Sigmoid colon (tissue), 7 donors: Measurements from ENCODE around the gene ADAM19. TPM values are rescaled to one million over a fixed set of nuclear protein-coding genes. Genes with fewer than 3 reads are reported as not detected.

Source experiments
- DNase-seq: peaks from one replicate; pipeline ENCODE4 v3.0.0-alpha.2; 2019
- H3K27ac ChIP-seq, 4 donors: fragments of 200-600 bp; sonication (generic); one replicate each; pipeline ENCODE4 v1.5.1; 2016 to 2019; ENCODE audit warnings: mild to moderate bottlenecking in 1 of 4
- H3K27me3 ChIP-seq, 3 donors: fragments of 200-600 bp; sonication (generic); one replicate each; pipeline ENCODE4 v1.5.1; 2019; ENCODE audit warnings: mild to moderate bottlenecking in 1 of 3
- H3K36me3 ChIP-seq, 4 donors: fragments of 200-600 bp; sonication (generic); one replicate each; pipeline ENCODE4 v1.5.1; 2016 to 2019
- H3K4me1 ChIP-seq, 4 donors: fragments of 200-600 bp; sonication (generic); one replicate each; pipeline ENCODE4 v1.5.1; 2017 to 2019
- H3K4me3 ChIP-seq, 4 donors: fragments of 200-600 bp; sonication (generic); one replicate each; pipeline ENCODE4 v1.5.1; 2017 to 2019; ENCODE audit warnings: mild to moderate bottlenecking in 2 of 4, moderate library complexity in 1 of 4
- H3K9me3 ChIP-seq, 4 donors: fragments of 200-600 bp in 3 of 4; sonication (generic) in 3 of 4; one replicate each; pipeline versions ENCODE4 v1.5.1 to v1.6.1; 2013 to 2019
- EP300 ChIP-seq, 4 donors: sonication (generic); formaldehyde crosslinking; IDR thresholded peaks; one replicate each; pipeline ENCODE4 v1.6.1; 2017; ENCODE audit warnings: antibody characterized with exemption in 4 of 4
- POLR2A ChIP-seq, 2 donors: fragments of 450-650 bp; IDR thresholded peaks; one replicate each; pipeline ENCODE4 v1.6.1; 2016; ENCODE audit warnings: antibody characterized with exemption in 2 of 2, mild to moderate bottlenecking in 2 of 2, moderate library complexity in 2 of 2
- POLR2AphosphoS5 ChIP-seq, 4 donors: sonication (generic); formaldehyde crosslinking; IDR thresholded peaks; one replicate each; pipeline ENCODE4 v1.6.1; 2017; ENCODE audit warnings: antibody characterized with exemption in 4 of 4
- WGBS, 2 donors: extraction: QIAGEN DNeasy Blood & Tissue Kit; methylation state at CpG; one replicate each; pipeline ENCODE4 v1.1.7; 2013; 5-methylcytosine and 5-hydroxymethylcytosine counted together
- intact Hi-C: fragments of 100-400 bp; cut with DNase I; formaldehyde crosslinking; loops from one replicate; pipeline ENCODE4 v1.15.1; 2023
- polyA plus RNA-seq, 3 donors: library from polyadenylated mRNA; stranded (reverse); fragments of 200-250 nt; gene quantifications; one replicate each; pipeline ENCODE4 v1.2.3, GENCODE V29; 2013
- total RNA-seq, 4 donors: library from RNA; depleted of rRNA; stranded (reverse); fragments of >200 nt; gene quantifications; one replicate each; pipeline ENCODE4 v1.1.0, GENCODE V29; 2016
- TF ChIP-seq, protein P1 (sequence below), 4 experiments: fragments of 450-650 bp in 3 of 4; fragments of 200-600 bp in 1 of 4; IDR thresholded peaks; one replicate each; pipeline ENCODE4 v1.5.1; 2016 to 2019; ENCODE audit warnings: antibody characterized with exemption in 4 of 4, mild to moderate bottlenecking in 3 of 4, moderate library complexity in 2 of 4
- donor health status: healthy with polysubstance abuse.
- donor health status: Bipolar disorder and iron deficiency.
- donor health status: healthy.

Gene ADAM19
- total and polyA plus RNA-seq, 7 donors, result 1.2 to 53.2 (median 18.8) TPM

DNA sequence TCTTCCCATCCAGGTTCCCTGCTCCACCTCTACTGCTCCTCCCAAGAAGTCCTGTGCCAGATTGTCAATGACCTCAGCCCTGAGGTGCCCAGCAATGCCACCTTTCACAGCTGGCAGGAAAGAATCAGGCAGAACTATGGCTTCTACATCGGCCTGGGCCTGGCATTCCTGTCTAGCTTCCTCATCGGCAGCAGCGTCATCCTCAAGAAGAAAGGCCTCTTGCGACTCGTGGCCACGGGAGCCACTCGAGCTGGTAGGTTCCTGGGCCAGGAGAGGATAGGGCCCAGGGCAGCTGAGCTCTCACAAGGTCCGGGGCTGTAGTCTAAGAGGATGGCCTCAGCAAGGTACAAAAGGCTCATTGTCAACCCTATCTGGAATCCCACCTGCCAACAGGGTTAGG, 112.5 kb downstream of the ADAM19 start:
- DNase-seq, result no peak
- intact Hi-C loops, result loop anchor here (5.0 kb wide), 2 partner anchors 76 to 96 kb away; no protein-coding TSS in a partner anchor
- no peak overlapping the region for H3K4me3 ChIP-seq
- H3K27ac ChIP-seq, result peak overlapping the region in 3 of 4 donors; percentile 7 to 81 (median 77)
- 90 to 93% methylated on average over 8 of the region's 8 CpGs for WGBS, 2 donors
- TF ChIP-seq, protein P1, sequence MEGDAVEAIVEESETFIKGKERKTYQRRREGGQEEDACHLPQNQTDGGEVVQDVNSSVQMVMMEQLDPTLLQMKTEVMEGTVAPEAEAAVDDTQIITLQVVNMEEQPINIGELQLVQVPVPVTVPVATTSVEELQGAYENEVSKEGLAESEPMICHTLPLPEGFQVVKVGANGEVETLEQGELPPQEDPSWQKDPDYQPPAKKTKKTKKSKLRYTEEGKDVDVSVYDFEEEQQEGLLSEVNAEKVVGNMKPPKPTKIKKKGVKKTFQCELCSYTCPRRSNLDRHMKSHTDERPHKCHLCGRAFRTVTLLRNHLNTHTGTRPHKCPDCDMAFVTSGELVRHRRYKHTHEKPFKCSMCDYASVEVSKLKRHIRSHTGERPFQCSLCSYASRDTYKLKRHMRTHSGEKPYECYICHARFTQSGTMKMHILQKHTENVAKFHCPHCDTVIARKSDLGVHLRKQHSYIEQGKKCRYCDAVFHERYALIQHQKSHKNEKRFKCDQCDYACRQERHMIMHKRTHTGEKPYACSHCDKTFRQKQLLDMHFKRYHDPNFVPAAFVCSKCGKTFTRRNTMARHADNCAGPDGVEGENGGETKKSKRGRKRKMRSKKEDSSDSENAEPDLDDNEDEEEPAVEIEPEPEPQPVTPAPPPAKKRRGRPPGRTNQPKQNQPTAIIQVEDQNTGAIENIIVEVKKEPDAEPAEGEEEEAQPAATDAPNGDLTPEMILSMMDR (IDR thresholded peaks at IDR 0.05), result no peak
- TF ChIP-seq POLR2AphosphoS5 (IDR thresholded peaks at IDR 0.05) (no peak), POLR2A (IDR thresholded peaks at IDR 0.05) (no peak), EP300 (IDR thresholded peaks at IDR 0.05) (no peak)
- H3K9me3 ChIP-seq, result no peaks in the 10 kb centered on the region
- H3K4me1 ChIP-seq, result peaks cover 0 to 64% (median 37%) of the 10 kb centered on the region in 4 donors
- peaks cover 0 to 22% (median 0%) of the 10 kb centered on the region in 4 donors for H3K36me3 ChIP-seq
- no peaks in the 10 kb centered on the region for H3K27me3 ChIP-seq

DNA sequence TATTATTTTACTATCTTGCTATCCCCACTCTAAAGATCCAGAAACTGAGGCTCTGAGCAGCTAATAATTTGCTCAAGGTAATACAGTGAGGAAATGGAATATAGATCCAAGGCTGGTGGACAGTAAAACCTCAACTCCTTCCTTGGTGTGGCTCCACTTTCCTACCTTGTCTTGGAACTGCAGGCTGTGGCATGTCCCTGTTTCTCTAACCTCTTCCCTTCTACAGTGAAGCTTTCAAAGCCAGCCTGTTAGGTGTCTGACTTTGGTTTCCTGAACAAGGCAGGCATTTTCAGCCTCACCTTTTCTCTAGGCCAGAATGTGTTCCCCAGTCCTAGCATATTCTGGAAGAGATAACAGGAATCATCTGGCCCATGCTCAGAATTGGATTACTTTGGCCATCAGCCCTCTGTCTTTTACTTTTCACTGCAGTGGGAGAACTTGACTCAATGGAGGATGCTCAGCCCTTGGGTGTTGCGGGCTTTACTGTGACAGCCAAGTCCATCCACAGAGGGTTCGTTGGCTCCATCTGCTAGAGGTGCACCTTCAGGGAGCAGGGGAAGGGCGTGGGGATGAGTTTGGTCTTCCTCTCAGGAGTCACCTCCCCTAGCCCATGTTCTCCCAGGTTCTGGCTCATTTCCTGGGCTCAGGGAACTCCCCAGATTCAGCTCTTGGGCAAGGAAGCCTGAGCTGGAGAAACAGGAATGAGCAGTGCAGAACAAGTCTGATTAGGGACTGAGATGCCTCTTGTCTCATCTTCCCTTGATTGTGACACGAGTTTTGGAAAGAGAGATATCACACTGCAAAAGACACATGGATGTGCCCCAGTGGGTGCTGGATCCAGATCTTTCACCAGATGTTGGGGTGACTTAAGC, 114.4 kb downstream of the ADAM19 start:
- 91 to 93% methylated on average over 4 of the region's 4 CpGs for WGBS, 2 donors
- intact Hi-C loops, result loop anchor here (5.0 kb wide), 2 partner anchors 74 to 94 kb away; no protein-coding TSS in a partner anchor
- peak overlapping the region; percentile 44 to 65 (median 62) for H3K4me3 ChIP-seq

DNA sequence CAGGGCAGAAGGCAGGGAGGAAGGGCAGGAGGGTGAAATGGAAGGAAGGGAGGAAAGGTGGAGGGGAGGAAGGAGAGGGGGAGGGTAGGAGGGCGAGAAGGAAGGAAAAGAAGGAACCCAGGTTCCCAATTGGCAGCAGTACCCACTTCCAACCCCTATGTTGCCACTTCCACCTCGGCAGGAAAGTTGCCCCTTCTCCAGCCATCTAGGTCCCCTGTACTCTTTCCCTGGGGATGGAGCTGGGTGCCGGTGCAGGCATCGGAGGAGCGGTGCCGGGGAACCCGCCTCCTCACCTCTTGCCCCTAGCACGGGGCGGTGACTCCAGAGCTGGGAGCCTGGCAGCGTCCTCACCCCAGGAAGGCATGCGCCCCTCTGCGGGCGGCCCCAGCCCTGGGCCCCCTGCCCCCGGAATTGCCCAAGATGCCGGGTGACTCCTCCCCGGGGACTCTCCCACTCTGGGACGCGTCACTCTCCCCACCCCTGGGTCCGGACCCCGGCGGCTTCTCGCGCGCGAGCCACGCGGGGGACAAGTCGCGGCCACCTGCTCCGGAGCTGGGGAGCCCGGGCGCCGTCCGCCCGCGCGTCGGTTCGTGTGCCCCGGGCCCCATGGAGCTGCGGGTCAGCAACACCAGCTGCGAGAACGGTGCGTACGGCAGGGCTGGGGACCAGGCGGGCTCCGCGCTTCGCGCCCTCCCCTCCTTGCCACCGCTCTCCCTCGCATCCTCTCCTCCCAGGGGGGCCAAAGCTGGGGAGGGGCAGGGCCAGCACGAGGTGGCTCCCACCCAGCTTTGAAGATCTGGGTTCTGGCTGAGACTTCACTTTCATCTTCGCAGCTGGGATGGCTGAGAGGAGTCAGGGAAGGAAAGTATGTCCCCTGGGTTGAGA, 115.6 kb downstream of the ADAM19 start, which contains the start of gene NIPAL4:
TSS of gene NIPAL4 (plus strand) at position 499 of the 885 bp plus-strand sequence. CDS start at position 607, 108 bp downstream.
- peak; percentile 76 for DNase-seq
- TF ChIP-seq, protein P1 (IDR thresholded peaks at IDR 0.05), result no peak
- TF ChIP-seq POLR2AphosphoS5 (IDR thresholded peaks at IDR 0.05) (peak in 2 of 4 donors; percentile 27 to 53), EP300 (IDR thresholded peaks at IDR 0.05) (no peak), POLR2A (IDR thresholded peaks at IDR 0.05) (no peak)
- Histone ChIP-seq H3K9me3 (no peaks in the 10 kb centered on the region), H3K36me3 (peaks cover 0 to 7% (median 0%) of the 10 kb centered on the region in 4 donors), H3K4me3 (peak within 1 kb of the TSS; percentile 44 to 65 (median 62)), H3K27ac (peak within 1 kb of the TSS; percentile 36 to 81 (median 70)), H3K27me3 (no peaks in the 10 kb centered on the region), H3K4me1 (peaks cover 0 to 60% (median 35%) of the 10 kb centered on the region in 4 donors)
- intact Hi-C loops, result loop anchor here (5.0 kb wide), 2 partner anchors 73 to 93 kb away; no protein-coding TSS in a partner anchor
- 2 to 3% methylated on average over 54 of the region's 54 CpGs for WGBS, 2 donors

More for the DNA sequence above, 114.4 kb downstream of the ADAM19 start:
- H3K27ac ChIP-seq, result peak overlapping the region in 3 of 4 donors; percentile 69 to 81 (median 72)
- no peaks in the 10 kb centered on the region for H3K9me3 ChIP-seq
- H3K27me3 ChIP-seq, result no peaks in the 10 kb centered on the region
- H3K4me1 ChIP-seq, result peaks cover 0 to 64% (median 37%) of the 10 kb centered on the region in 4 donors
- no peak for TF ChIP-seq POLR2A (IDR thresholded peaks at IDR 0.05)
- TF ChIP-seq, protein P1 (IDR thresholded peaks at IDR 0.05), result no peak
- no peak for TF ChIP-seq EP300 (IDR thresholded peaks at IDR 0.05)
- no peak for TF ChIP-seq POLR2AphosphoS5 (IDR thresholded peaks at IDR 0.05)
- no peak for DNase-seq
- H3K36me3 ChIP-seq, result peaks cover 0 to 10% (median 0%) of the 10 kb centered on the region in 4 donors

DNA sequence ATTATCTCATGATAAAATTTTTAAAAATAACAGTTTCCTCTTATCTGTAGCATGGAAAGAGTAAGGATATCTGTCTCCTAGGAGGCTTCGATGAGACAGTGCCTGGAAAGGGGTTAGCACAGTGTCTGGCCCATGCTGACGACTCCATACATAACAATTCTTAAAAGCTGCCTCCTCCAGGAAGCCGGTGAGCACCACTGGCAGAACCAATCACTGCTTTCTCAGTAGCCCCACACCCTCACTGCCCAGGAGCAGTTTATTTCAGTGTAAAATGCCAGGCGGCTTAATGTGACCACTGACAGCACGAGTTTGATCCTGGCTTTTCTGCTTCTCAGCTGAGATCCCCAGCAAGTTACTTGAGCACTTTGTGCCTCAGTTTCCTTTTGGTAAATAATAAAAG, 116.7 kb downstream of the ADAM19 start:
- Histone ChIP-seq H3K4me3 (no peak overlapping the region), H3K9me3 (no peaks in the 10 kb centered on the region), H3K27ac (peak overlapping the region in 1 of 4 donors; percentile 81), H3K4me1 (peaks cover 0 to 49% (median 25%) of the 10 kb centered on the region in 4 donors), H3K27me3 (no peaks in the 10 kb centered on the region), H3K36me3 (peaks cover 0 to 6% (median 0%) of the 10 kb centered on the region in 4 donors)
- intact Hi-C loops, result no loop called here
- no peak for DNase-seq
- WGBS, 2 donors, result 88 to 93% methylated on average over 5 of the region's 5 CpGs
- TF ChIP-seq POLR2A (IDR thresholded peaks at IDR 0.05) (no peak), EP300 (IDR thresholded peaks at IDR 0.05) (no peak)
